Activated CD8-positive, alpha-beta memory T cell treated with anti-CD3 and anti-CD28 coated beads, Interleukin-2, amount 50 U/mL, for 1 hour (primary cell): ENCODE data around the gene PDK4.

Source experiments
- DNase-seq: peaks from one replicate; pipeline ENCODE4 v3.0.0-alpha.2; 2020; ENCODE audit errors: extremely low read depth

Gene PDK4

DNA sequence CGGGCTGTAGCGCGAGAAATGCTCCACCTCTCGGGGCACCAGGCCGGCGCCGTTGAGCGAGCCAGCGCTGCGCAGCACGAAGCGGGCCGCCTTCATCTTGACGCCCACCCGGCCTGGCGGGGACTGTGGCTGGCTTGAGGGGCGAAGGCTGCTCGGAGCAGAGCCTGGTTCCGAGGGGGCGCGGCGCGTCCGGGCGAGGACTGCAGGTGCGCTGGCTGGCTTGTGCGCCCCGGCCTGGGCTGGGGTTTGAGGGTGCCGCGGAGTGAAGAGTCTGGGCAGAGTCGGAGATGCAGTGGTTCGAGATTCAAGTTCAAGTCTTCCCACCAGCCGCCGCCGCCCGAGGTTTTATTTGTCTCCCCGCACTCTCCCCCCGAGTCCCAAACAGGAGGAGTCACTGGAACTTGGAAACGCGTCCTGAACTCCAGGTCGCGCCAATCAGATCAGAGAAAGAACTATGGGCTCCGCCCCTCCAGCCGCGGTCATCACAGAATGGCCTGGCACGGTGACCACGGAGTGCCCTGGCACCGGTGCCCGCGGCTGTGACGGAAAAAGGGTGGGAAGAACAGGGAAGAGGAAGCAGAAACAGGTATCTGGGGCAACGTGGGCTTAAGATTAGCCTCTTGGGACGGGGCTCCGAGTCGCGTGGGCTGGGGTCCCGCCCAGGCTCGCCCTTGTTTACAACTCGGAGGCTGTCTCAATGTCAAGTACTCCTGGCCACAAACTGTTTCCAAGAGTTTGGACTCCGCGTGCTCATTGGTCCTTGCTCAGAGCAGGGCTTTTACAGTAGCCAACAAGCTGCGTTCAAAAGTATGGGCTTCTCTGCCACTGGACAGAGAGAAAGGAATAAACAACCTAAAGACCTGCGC is at the start of gene PDK4:
PDK4 (minus strand) TSS at position 319 of the 866 bp plus-strand sequence; CDS start at position 96, 223 bp downstream.
- no peak for DNase-seq

DNA sequence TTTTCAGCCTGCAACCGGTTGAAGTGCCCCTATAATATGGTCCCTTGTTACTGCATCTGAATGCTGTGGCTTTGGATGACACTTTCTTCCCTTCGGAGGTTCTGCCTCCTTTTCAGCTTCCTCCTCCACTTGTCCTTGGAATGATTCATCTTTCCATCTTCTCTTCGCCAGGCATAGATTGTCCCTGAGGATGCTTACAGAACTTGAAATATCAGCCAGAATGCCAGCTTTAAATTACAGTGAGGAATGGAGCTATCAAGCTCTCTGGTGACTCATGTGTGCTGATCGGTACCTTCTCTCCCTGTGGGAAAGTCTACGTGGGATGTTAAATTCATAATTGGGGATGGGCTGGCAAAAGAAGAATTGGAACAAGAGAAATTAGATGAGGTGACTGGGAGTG is 45.9 kb upstream of the PDK4 start:
- DNase-seq: no peak

DNA sequence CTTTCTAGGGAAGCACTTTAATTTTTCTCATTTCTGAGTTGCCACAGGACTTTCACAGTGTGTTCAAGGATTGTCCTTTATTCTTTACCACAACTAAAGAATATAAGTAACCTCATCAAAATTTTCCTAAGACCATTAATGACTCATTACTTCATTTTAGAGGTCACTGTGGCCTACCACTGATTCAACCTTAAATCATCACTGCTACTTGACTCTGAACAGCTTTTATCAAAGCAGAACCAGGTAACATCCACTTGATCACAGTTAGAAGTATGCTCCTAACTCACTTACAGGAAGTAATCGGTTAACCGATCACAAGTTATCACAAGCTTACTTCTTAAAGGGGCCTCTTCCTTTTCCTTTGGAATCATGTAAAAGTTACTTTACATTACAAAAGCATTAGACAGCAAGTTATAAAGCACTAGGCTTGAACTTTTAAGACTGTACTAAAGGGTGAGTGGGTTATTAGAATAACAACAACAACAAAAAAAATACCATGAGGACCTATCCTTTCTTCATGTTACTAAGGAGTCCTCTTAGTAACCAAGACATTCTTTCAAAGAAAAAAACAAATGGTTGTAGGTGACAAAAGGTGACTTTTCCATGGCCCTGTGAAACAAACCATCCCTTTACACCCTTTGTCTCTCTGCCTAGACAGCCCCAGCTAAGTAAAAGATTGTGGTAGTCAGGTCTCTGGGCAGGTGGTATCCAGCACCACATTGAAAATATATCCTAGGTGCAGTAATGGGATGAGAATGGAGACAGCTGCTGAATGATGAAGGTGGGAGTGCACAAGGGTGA is 40.0 kb upstream of the PDK4 start:
- no peak for DNase-seq

DNA sequence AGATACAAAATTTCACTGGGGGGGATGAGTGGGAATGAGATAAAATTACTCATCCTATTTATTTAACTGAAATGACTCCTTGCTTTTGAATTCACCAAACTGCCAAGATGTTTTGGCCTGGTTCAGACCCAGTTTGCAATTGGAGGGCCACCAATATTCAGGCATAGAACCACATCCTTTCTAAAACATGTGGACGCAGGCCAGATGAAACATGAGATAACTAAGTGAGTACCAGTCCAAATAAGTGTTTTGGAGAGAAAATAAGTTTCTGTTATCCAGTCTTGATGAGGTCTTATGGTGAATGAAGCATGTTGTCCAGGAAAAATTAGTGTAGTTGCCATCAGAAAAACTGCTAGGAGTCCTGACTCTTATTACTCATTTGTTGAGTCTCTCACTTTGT is 36.3 kb upstream of the PDK4 start:
- DNase-seq: no peak

DNA sequence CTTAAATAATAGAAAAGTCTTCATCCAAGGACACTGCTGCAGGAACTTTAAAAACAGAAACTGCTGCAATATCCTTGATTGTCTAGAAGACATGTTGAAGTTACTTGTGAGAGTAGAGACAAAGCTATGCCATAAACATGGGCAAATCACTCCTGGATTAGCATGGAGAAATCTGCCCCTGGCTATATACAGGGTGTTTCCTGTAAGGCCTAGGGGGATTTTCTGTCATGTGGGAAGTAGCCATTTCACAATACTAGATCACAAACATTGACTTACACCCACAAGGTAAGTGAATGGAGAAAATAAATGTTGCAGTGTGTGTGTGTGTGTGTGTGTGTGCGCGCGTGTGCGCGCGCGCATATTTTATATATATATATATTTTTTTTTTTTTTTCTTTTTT is 35.2 kb upstream of the PDK4 start:
- DNase-seq: no peak

DNA sequence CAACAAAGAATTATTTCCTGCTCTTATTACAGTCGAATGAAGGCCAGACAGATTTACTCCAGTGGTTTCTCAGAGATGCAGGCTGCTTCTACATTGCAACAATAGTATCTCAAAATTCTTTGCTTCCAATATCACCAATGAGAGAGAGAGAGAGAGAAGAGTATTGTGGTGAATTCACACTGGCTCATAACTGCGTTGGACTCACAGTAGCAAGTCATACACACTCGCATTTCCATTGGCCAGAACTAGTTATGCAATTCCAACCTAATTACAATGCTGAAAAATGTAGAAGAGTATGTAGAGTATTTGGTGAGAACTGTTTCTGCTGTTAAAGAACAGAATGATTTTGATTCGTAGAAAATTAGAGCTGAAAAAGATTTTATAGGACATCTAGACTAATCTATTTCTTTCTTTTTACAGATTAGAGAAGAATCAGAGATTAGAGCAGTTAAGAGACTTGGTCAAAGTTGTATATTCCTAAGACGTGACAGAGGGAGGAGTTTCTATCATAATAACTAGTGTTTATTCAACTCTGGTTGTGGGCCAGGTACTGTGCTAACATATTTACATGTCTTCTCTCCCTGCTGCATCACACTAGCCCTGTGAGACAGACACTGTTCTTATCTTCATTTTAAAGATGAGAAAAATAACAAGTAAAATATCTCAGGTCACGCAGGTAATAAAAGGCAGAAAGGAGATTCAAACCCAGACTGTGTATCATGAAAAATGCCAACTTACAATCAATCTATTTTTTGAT is 34.6 kb upstream of the PDK4 start:
- no peak for DNase-seq

DNA sequence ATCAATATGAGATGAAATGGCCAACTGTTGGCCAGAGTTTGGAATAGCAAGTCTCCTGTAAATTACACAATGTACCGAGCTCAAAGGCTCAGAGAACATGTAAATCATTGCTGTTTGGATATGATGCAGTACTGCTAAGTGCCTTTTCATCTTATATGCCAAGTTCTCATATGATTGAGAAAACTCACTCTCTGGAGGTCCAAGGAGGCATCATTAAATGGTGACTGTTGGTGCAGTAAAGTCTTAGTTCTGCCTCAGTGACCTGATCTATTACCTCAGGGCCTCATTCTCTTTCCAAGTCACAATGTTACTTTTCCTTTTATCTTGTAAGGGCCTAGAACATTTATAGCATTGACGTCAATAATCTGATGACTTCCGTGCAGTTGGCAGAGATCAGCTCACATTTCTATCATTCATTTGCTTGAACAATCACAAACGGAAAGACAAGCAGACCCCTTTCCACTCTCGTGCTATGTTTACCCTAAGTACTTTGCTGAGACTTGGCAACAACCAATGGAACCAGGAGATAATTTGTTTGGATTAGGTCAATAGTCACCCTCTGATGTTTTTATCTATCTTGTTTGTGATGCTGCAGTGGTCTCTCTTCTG is 32.6 kb upstream of the PDK4 start:
- no peak for DNase-seq

DNA sequence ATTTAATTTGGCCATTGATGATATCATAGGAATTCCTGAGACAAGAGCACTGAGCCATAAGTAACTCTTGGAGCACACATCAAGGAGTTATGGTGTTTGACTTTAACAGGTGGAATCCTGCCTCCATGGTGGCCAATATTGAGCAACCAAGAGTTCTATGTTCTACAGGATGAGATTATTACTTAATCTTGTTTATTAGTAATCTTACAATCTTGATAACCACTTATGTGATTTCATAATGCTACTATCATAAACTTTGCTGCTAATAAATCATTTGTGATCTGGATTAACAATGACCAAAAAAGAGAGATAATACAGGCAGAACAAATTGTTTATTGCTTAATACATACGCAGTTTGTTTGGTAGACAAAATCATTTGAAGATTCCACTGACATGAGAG is 27.5 kb upstream of the PDK4 start:
- no peak for DNase-seq

DNA sequence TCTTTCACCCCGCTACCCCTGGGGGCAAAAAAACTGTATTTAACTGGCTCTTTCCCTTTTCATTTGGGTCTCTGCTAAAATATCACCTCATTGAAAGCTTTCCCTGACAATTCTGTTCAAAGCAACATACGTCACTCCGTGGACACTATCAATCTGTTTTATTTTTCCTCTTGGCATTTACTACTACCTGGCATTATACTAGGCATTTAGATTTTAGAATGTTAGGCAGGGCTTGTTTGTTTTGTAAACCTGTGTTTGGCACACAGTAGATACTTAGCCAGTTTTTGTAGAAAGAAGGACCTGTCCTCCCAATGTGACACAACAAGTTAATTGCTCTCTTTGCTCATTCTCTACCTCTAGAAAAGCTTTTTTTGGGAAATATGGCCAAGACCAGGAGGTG is 26.5 kb upstream of the PDK4 start:
- DNase-seq: no peak

DNA sequence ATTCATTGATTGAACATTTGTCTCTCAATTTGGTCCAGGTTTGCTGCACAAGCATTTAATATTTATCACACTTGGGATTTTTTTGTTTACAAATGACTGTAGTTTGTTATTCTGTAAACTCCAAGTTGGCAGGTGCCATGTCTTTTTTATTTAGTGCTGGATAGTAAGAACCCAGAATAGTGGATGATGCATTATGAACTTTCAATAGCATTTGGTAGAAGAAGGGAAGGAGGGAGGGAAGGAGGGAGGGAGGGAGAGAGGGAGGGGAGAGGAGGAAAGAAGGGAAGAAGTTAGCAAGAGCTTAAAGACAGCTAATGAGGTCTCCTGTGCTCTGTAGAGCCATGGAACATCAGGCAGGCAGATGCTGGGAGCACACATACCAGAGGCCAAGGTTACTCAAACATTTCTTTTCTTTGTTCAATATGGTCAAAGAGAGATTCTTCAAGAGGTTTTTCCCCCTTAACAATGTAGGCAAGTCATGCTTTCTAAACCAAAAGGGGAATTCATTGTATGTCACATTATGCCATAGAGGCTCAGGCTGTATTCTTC is 25.8 kb upstream of the PDK4 start:
- DNase-seq: no peak

DNA sequence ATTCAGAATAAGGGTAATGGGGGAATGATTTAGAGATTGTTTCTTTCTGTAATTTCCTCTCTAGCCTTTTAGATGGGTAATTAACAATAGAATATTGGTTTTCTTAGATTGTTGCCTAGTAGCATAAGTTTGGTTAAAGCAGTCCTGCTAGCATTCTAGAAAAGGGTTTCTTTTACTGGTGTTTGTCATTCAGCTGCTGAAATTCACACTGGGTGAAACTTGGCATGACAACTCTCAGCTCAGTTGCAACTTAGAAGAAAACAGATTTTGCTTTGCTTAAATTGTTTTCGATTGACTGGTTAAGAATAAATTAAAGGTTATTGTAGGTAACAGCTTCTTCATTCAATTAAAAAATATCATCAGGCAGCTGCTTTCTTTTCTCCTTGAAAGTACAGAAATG is 25.1 kb upstream of the PDK4 start:
- DNase-seq: no peak

DNA sequence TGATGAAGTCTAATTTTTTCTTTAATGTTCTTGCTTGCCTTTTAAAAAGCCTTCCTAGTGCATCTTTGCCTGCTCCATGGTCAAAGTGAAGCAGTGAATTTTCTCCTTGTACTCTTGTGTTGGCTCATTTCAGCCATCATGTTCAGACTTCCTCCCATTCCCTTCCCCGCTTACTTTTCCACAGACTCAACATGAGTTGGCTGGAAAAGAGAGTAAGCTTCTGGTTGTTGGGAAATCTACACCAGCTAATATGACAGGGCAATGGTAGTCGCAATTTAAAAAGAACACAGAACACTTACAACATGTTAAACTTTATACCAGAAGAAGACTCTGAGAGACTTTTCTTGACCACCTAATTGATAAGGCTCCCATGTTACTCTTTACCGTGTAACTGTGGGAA is 24.3 kb upstream of the PDK4 start:
- no peak for DNase-seq

DNA sequence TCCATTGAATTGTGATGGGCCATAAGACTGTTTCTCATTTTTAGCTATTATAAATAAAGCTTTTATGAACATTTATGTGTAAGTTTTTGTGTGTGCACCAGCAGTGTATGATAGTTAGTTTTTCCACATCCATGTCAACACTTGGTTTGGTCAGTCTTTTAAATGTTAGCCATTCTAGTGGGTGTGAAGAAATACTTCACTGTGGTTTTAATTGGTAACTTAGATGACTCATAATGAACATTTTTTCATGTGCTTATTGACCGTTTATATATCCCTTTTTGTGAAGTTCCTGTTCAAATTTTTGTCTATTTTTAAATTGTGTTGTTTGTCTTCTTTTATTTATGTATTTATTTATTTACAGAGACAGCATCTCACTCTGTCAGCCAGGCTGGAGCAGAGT is 23.6 kb upstream of the PDK4 start:
- DNase-seq: no peak

DNA sequence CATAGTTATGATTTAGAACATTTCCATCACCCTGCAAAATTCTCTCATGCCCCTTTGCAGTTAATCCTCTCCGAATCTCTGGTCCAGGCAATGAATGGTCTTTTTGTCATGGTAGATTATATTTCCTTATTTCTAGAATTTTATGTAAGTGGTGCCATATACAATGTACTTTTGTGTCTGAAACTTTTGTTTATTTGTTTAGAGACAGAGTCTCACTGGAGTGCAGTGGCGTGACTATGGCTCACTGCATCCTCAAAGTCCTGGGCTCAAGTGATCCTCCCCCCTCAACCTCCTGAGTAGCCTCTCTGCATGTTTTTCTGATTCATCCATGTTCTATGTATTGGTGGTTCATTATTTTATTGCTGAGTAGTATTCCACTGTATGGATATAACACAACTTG is 23.2 kb upstream of the PDK4 start:
- DNase-seq: no peak

DNA sequence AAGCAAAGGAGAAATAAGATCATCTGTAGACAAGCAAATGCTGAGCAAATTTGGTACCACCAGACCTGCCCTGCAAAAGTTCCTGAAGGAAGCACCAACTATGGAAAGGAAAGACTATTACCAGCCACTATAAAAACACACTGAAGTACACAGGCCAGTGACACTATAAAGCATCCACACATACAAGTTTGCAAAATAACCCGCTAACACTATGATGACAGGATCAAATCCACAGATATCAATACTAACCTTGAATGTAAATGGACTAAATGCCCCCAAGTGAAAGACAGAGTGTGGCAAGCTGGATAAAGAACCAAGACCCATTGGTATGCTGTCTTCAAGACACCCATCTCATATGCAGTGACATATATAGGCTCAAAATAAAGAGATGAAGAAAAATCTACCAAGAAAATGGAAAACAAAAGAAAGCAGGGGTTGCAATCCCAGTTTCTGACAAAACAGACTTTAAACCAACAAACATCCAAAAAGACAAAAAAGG is 18.2 kb upstream of the PDK4 start:
- no peak for DNase-seq

DNA sequence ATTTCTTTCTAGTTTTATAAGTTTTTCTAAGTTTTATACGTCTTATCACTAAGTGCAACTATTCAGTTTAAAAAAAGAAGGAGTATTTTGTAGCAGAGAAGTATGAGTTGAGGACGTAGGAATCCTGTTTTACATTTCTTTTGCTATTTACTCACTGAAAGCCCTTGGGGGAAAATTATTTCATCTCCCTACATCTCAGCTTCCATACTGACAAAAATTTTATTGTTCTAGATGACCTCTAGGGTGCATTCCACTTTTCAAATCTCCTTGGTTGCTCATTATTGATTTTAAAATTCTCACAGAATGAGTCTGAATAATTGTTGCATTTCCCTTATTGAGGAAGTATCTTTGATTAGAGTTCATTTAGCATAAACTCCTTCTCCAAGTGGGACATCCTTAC is 14.9 kb upstream of the PDK4 start:
- no peak for DNase-seq

DNA sequence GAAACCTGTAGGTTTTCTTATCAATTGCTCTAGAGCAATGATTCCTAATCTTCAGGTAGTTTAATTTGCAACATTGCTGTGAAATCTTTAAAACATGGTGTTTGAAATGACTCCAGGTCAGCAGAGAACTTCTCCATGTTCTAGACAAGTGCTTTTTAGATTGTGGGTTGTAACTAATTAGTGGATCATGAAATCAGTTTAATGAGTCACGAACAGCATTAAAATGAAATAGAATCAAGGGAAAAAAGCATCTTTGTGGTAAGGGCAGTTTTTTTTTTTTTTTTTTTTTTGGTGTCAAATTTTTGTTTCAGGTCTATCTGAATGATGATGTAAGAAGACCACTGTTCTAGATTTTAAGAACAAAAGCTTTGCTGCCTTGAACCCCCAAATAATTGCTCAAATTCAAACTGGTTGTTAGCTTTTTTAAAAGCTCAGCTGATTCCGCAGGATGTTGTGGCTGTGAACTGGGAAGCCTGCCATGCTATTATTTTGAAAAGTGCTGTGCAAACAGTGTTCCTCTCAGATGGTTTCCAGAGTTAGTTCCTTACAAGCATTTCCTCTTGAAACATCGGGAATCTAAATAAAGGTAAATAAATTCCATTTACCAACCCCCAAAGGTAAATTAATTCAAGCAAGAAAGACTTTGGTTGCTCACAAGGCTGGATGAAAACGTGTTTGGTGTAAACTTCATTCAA is 13.1 kb upstream of the PDK4 start:
- no peak for DNase-seq

DNA sequence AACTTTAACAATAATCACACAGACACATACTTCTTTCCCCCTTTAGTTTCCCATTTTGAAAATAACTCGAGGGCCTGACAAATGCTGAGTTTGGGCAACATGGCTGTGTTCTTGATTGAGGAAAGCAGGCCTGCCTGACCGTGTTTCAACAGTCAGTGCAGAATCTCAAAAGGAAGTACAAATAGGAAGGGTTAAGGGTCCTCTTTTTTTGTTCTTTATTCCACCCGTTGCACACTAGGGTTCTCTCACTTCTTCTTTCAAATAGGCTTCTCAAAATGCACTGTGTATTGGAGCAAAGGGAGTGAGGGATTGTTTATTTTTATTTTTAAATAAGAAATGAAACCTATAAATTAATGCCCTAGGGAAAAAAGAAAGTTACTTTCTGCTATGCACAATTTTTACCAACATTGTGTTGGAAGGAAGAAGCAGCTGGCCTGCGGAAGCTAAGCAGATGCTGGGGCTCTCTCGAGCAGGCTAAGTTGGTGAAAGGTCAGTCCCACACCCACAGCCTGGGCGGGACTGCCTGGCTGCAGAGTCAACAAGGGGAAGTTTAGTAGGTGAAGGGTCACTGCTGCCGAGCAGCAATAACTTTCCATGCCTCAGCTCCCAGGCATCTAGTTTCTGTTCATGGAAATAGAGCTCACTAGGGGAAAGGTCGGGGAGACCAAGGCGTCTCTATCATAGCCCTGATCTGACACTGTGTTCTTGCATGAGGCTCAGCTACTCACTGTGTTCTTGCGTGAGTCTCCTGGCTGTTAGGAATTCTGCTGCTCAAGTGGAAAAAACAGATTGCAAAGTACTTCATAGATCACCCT is 12.2 kb upstream of the PDK4 start:
- no peak for DNase-seq

DNA sequence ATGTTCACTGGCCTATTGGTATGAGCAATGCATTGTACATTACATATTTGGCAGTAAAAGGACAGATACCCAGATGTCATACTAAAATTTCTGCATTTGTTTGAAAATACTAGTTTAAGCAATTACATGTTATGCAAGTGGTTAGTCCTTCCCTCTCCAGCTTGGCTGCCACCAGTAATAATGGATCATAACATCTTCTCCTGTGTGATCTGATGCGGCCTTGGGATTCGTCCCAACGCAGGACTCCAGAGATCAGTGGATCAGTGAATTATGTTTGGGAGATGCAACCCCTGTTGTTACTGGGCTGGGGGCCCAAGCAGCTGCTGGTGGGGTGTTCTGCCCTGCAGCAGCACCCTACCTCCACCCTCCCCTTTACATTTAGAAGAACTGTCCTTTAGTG is 11.2 kb upstream of the PDK4 start:
- DNase-seq: no peak

DNA sequence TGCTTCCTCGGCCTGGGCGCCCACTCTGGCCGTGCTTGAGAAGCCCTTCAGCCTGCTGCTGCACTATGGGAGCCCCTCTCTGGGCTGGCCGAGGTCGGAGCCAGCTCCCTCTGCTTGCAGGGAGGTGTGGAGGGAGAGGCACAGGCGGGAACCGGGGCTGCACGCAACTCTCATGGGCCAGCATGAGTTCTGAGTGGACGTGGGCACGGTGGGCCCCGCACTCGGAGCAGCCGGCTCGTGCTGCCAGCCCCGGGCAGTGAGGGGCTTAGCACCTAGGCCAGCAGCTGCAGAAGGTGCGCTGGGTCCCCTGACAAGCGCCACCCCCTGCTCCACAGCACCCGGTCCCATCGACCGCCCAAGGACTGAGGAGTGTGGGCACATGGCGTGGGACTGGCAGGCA is 9.0 kb upstream of the PDK4 start:
- no peak for DNase-seq
